ENCODE measurements around the gene SLX4IP. TPM values are rescaled to one million over a fixed set of nuclear protein-coding genes. Genes with fewer than 3 reads are reported as not detected.
A peak's percentile ranks its signal among the peaks of the same experiment; 100 is the strongest.

SLX4IP gene
- total and polyA plus RNA-seq, 2 of the 13 experiments (the other 11 are each of a cell fraction or from before 2014, with no cell fraction given) = 3.6 to 7.3 TPM

- TF ChIP-seq RAD51 (IDR thresholded peaks at IDR 0.05; ENCODE audit: borderline replicate concordance) (no peak), ZNF564 (CRISPR knock-in tag; IDR thresholded peaks at IDR 0.05) (no peak), TFDP1 (CRISPR knock-in tag; IDR thresholded peaks at IDR 0.05; ENCODE audit: borderline replicate concordance) (no peak), ZNF646 (CRISPR knock-in tag; IDR thresholded peaks at IDR 0.05) (no peak), SIN3A (IDR thresholded peaks at IDR 0.05; ENCODE audit: borderline replicate concordance, low read depth, low read length) (no peak), HIVEP1 (CRISPR knock-in tag; IDR thresholded peaks at IDR 0.05) (no peak), ZNF891 (CRISPR knock-in tag; IDR thresholded peaks at IDR 0.05) (no peak), CAMTA2 (CRISPR knock-in tag; IDR thresholded peaks at IDR 0.05; ENCODE audit: borderline replicate concordance) (no peak), SRF (IDR thresholded peaks at IDR 0.05; ENCODE audit: low read depth, low read length) (no peak), ASH2L (IDR thresholded peaks at IDR 0.05; ENCODE audit: insufficient read length, low read depth, low read length) (no peak), POGZ (CRISPR knock-in tag; IDR thresholded peaks at IDR 0.05) (peak; percentile 75; the same call in 1 of the 2 replicates), ZNF546 (CRISPR knock-in tag; conservative IDR thresholded peaks at IDR 0.05) (no peak), ZNF776 (CRISPR knock-in tag; IDR thresholded peaks at IDR 0.05) (no peak), ZBTB10 (CRISPR knock-in tag; IDR thresholded peaks at IDR 0.05; ENCODE audit: borderline replicate concordance) (0 out of 2 replicates have a peak, but pooled peaks have one; percentile 22), CEBPB (IDR thresholded peaks at IDR 0.05; ENCODE audit: borderline replicate concordance, low read depth, low read length) (peak; percentile 97), LCORL (IDR thresholded peaks at IDR 0.05) (no peak), LCORL (CRISPR knock-in tag; IDR thresholded peaks at IDR 0.05) (peak; percentile 56; the same call in 1 of the 2 replicates), MTF1 (CRISPR knock-in tag; IDR thresholded peaks at IDR 0.05) (no peak), XBP1 (CRISPR knock-in tag; IDR thresholded peaks at IDR 0.05) (no peak)
Measured at GRCh38 chr20:10463622-10464021, 28.5 kb downstream of the SLX4IP start (continued).
